HEK293 (cell line): ENCODE results near the gene UNCX.

Source experiments
- CTCF ChIA-PET: fragments of 350-600 bp; formaldehyde crosslinking; extraction: SDS; loops from one replicate; lab custom pipeline; 2021; ENCODE audit warnings: antibody characterized with exemption; lab: Yijun Ruan, JAX
- POLR2A ChIA-PET: fragments of 300-600 bp; formaldehyde crosslinking; extraction: SDS; loops from one replicate; lab custom pipeline; 2020; ENCODE audit warnings: antibody characterized with exemption, inconsistent platforms; lab: Yijun Ruan, JAX
- H3K27ac ChIP-seq: fragments of 200-500 bp; sonication (Bioruptor generic); 2 replicates; pipeline ENCODE4 v1.5.1; 2014; ENCODE audit warnings: low read depth, low read length, control low read depth, inconsistent platforms; ENCODE audit errors: extremely low read depth
- H3K36me3 ChIP-seq, 2 experiments: fragments of 200-500 bp in 1 of 2; sonication (Bioruptor generic) in 1 of 2; 1 replicate in 1 of 2; 2 replicates in 1 of 2; pipeline ENCODE4 v1.5.1; 2014 to 2017; ENCODE audit warnings: inconsistent platforms in 2 of 2, low read length in 2 of 2; ENCODE audit not compliant: control insufficient read depth in 2 of 2, insufficient read depth in 1 of 2
- H3K4me1 ChIP-seq: fragments of 200-500 bp; sonication (Bioruptor generic); 2 replicates; pipeline ENCODE4 v1.5.1; 2014; ENCODE audit warnings: mild to moderate bottlenecking, low read length, inconsistent platforms; ENCODE audit not compliant: control insufficient read depth, insufficient read depth
- H3K4me3 ChIP-seq: 2 replicates; pipeline ENCODE4 v1.5.1; 2011; ENCODE audit warnings: low read depth, mild to moderate bottlenecking, control low read depth, low read length, moderate library complexity
- H3K9me3 ChIP-seq: fragments of 200-500 bp; sonication (Bioruptor generic); 2 replicates; pipeline ENCODE4 v1.5.1; 2014; ENCODE audit warnings: low read depth, low read length, inconsistent platforms; ENCODE audit not compliant: control insufficient read depth, insufficient read depth
- EGR2 ChIP-seq: fragments of 450-650 bp; formaldehyde crosslinking; IDR thresholded peaks from 2 replicates; pipeline ENCODE4 v1.5.1; 2016; ENCODE audit warnings: low read depth, missing biosample characterization, missing genetic modification characterization
- GLIS1 ChIP-seq: fragments of 450-650 bp; formaldehyde crosslinking; IDR thresholded peaks from 2 replicates; pipeline ENCODE4 v1.5.1; 2016; ENCODE audit warnings: missing biosample characterization, missing genetic modification characterization
- GLIS2 ChIP-seq: fragments of 450-650 bp; formaldehyde crosslinking; IDR thresholded peaks from 2 replicates; pipeline ENCODE4 v1.5.1; 2016; ENCODE audit warnings: missing biosample characterization, missing genetic modification characterization
- HOXA7 ChIP-seq: sonication (generic); formaldehyde crosslinking; IDR thresholded peaks from 2 replicates; pipeline ENCODE4 v1.8.1; 2022; ENCODE audit warnings: missing genetic modification reagents, borderline replicate concordance
- IKZF3 ChIP-seq: fragments of 450-650 bp; IDR thresholded peaks from 2 replicates; pipeline ENCODE4 v1.5.0; 2018; ENCODE audit warnings: missing biosample characterization, mild to moderate bottlenecking, missing genetic modification characterization, moderate library complexity
- MYNN ChIP-seq: fragments of 450-650 bp; formaldehyde crosslinking; IDR thresholded peaks from 2 replicates; pipeline ENCODE4 v1.5.1; 2016; ENCODE audit warnings: missing biosample characterization, missing genetic modification characterization, borderline replicate concordance
- OSR2 ChIP-seq: fragments of 450-650 bp; formaldehyde crosslinking; IDR thresholded peaks from 2 replicates; pipeline ENCODE4 v1.5.1; 2016; ENCODE audit warnings: missing biosample characterization, missing genetic modification characterization
- SCRT1 ChIP-seq: fragments of 450-650 bp; formaldehyde crosslinking; IDR thresholded peaks from 2 replicates; pipeline ENCODE4 v1.5.1; 2016; ENCODE audit warnings: missing biosample characterization, missing genetic modification characterization, borderline replicate concordance
- ZBTB20 ChIP-seq: fragments of 450-650 bp; formaldehyde crosslinking; IDR thresholded peaks from 2 replicates; pipeline ENCODE4 v1.5.1; 2016; ENCODE audit warnings: missing biosample characterization, missing genetic modification characterization
- ZBTB7A ChIP-seq: fragments of 450-650 bp; formaldehyde crosslinking; IDR thresholded peaks from 2 replicates; pipeline ENCODE4 v1.5.1; 2016; ENCODE audit warnings: low read depth, missing biosample characterization, missing genetic modification characterization
- ZFP3 ChIP-seq: fragments of 450-650 bp; formaldehyde crosslinking; IDR thresholded peaks from 2 replicates; pipeline ENCODE4 v1.5.1; 2016; ENCODE audit warnings: low read depth, missing biosample characterization, missing genetic modification characterization
- ZFP69B ChIP-seq: fragments of 450-650 bp; formaldehyde crosslinking; IDR thresholded peaks from 2 replicates; pipeline ENCODE4 v1.5.1; 2016; ENCODE audit warnings: missing biosample characterization, missing genetic modification characterization
- ZNF10 ChIP-seq: fragments of 450-650 bp; formaldehyde crosslinking; IDR thresholded peaks from 2 replicates; pipeline ENCODE4 v1.5.1; 2017; ENCODE audit warnings: missing biosample characterization, missing genetic modification characterization
- ZNF114 ChIP-seq: fragments of 450-650 bp; formaldehyde crosslinking; IDR thresholded peaks from 2 replicates; pipeline ENCODE4 v1.5.0; 2017; ENCODE audit warnings: missing biosample characterization, missing genetic modification characterization
- ZNF184 ChIP-seq: fragments of 450-650 bp; IDR thresholded peaks from 2 replicates; pipeline ENCODE4 v1.5.1; 2018; ENCODE audit warnings: missing biosample characterization, mild to moderate bottlenecking, missing genetic modification characterization
- ZNF2 ChIP-seq: fragments of 450-650 bp; formaldehyde crosslinking; IDR thresholded peaks from 2 replicates; pipeline ENCODE4 v1.5.1; 2016; ENCODE audit warnings: missing biosample characterization, missing genetic modification characterization
- ZNF311 ChIP-seq: fragments of 450-650 bp; formaldehyde crosslinking; IDR thresholded peaks from 2 replicates; pipeline ENCODE4 v1.5.1; 2017; ENCODE audit warnings: missing biosample characterization, missing genetic modification characterization, borderline replicate concordance
- ZNF324 ChIP-seq: fragments of 450-650 bp; formaldehyde crosslinking; IDR thresholded peaks from 2 replicates; pipeline ENCODE4 v1.5.1; 2016; ENCODE audit warnings: missing biosample characterization, missing genetic modification characterization
- ZNF335 ChIP-seq: fragments of 450-650 bp; formaldehyde crosslinking; conservative IDR thresholded peaks from 2 replicates; pipeline ENCODE4 v1.5.1; 2016; ENCODE audit warnings: missing biosample characterization, missing genetic modification characterization
- ZNF350 ChIP-seq: fragments of 450-650 bp; formaldehyde crosslinking; IDR thresholded peaks from 2 replicates; pipeline ENCODE4 v1.5.0; 2017; ENCODE audit warnings: missing biosample characterization, mild to moderate bottlenecking, missing genetic modification characterization
- ZNF473 ChIP-seq: fragments of 450-650 bp; formaldehyde crosslinking; IDR thresholded peaks from 2 replicates; pipeline ENCODE4 v1.5.1; 2017; ENCODE audit warnings: missing biosample characterization, missing genetic modification characterization
- ZNF48 ChIP-seq: fragments of 450-650 bp; formaldehyde crosslinking; IDR thresholded peaks from 2 replicates; pipeline ENCODE4 v1.5.1; 2016; ENCODE audit warnings: missing biosample characterization, missing genetic modification characterization
- ZNF510 ChIP-seq: fragments of 450-650 bp; formaldehyde crosslinking; IDR thresholded peaks from 2 replicates; pipeline ENCODE4 v1.5.1; 2018; ENCODE audit warnings: mild to moderate bottlenecking, missing genetic modification characterization, missing biosample characterization; ENCODE audit not compliant: insufficient replicate concordance
- ZNF514 ChIP-seq: fragments of 450-650 bp; formaldehyde crosslinking; IDR thresholded peaks from 2 replicates; pipeline ENCODE4 v1.5.1; 2016; ENCODE audit warnings: missing biosample characterization, missing genetic modification characterization
- ZNF529 ChIP-seq: fragments of 450-650 bp; formaldehyde crosslinking; IDR thresholded peaks from 2 replicates; pipeline ENCODE4 v1.5.1; 2017; ENCODE audit warnings: missing genetic modification characterization, missing biosample characterization; ENCODE audit not compliant: insufficient replicate concordance
- ZNF548 ChIP-seq: fragments of 450-650 bp; formaldehyde crosslinking; IDR thresholded peaks from 2 replicates; pipeline ENCODE4 v1.5.1; 2016; ENCODE audit warnings: missing biosample characterization, missing genetic modification characterization
- ZNF596 ChIP-seq: fragments of 450-650 bp; IDR thresholded peaks from 2 replicates; pipeline ENCODE4 v1.5.0; 2018; ENCODE audit warnings: missing biosample characterization, mild to moderate bottlenecking, missing genetic modification characterization, moderate library complexity
- ZNF623 ChIP-seq: fragments of 450-650 bp; formaldehyde crosslinking; IDR thresholded peaks from 2 replicates; pipeline ENCODE4 v1.5.1; 2016; ENCODE audit warnings: missing biosample characterization, missing genetic modification characterization
- ZNF654 ChIP-seq: fragments of 450-650 bp; formaldehyde crosslinking; IDR thresholded peaks from 2 replicates; pipeline ENCODE4 v1.5.1; 2016; ENCODE audit warnings: low read depth, missing biosample characterization, missing genetic modification characterization
- ZNF707 ChIP-seq: fragments of 450-650 bp; formaldehyde crosslinking; IDR thresholded peaks from 2 replicates; pipeline ENCODE4 v1.5.1; 2016; ENCODE audit warnings: missing biosample characterization, missing genetic modification characterization
- ZNF747 ChIP-seq: fragments of 450-650 bp; formaldehyde crosslinking; IDR thresholded peaks from 2 replicates; pipeline ENCODE4 v1.5.1; 2016; ENCODE audit warnings: missing biosample characterization, missing genetic modification characterization
- ZNF768 ChIP-seq: fragments of 450-650 bp; formaldehyde crosslinking; IDR thresholded peaks from 2 replicates; pipeline ENCODE4 v1.5.1; 2018; ENCODE audit warnings: missing biosample characterization, mild to moderate bottlenecking, missing genetic modification characterization
- ZNF792 ChIP-seq: fragments of 450-650 bp; formaldehyde crosslinking; IDR thresholded peaks from 2 replicates; pipeline ENCODE4 v1.5.1; 2016; ENCODE audit warnings: missing biosample characterization, missing genetic modification characterization
- ZSCAN16 ChIP-seq: fragments of 450-650 bp; formaldehyde crosslinking; IDR thresholded peaks from 2 replicates; pipeline ENCODE4 v1.5.1; 2016; ENCODE audit warnings: missing biosample characterization, missing genetic modification characterization
- TF ChIP-seq, protein P1 (sequence below): fragments of 450-650 bp; formaldehyde crosslinking; IDR thresholded peaks from 2 replicates; pipeline ENCODE4 v1.5.1; 2016; ENCODE audit warnings: missing biosample characterization, missing genetic modification characterization
- TF ChIP-seq, protein P2 (sequence below): fragments of 450-650 bp; formaldehyde crosslinking; IDR thresholded peaks from 2 replicates; pipeline ENCODE4 v1.5.1; 2017; ENCODE audit warnings: missing biosample characterization, missing genetic modification characterization
- TF ChIP-seq, protein P3 (sequence below): fragments of 450-650 bp; formaldehyde crosslinking; IDR thresholded peaks from 2 replicates; pipeline ENCODE4 v1.5.1; 2016; ENCODE audit warnings: missing biosample characterization, missing genetic modification characterization

UNCX gene

DNA sequence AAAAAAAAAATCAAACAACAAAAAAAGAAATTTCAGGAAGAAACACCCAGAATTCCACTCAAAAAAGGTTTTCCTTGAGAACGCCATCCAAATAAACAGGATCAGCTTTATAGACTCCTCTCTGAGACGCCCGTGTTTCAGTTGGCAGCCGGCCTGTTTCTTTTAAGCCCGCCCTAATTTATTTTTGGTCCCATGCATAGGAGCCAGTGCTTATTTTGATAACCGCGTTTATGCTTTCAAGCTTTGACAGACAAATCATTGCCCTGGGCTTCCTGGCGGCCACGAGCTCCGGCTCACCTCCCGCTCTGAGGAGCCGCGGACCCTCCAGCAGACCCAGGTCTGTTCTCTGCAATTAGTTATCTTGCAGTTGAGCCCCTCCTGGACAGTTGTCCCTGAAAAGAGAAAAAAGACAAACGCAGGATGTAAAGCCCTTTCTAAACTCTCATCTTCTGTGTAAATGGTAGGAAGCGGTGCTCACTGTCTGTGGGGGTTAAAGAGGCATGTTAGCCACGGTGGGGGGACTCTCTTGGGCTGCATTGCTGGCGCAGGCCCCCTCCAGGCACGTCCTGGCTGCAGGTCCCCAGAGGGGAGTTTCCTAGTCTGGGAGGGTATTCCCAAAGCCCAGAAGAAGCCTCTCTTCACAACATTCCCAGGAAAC is 22.2 kb upstream of the UNCX start:
- ChIA-PET CTCF (interaction anchor here (1.0 kb wide), 1 partner anchor 219 kb away, joined by 3 read pairs; no protein-coding TSS in a partner anchor), POLR2A (interaction anchor here (0.7 to 0.8 kb wide), 2 partner anchors 13 to 18 kb away, joined by 3 read pairs; no protein-coding TSS in a partner anchor)
- H3K9me3 ChIP-seq, result no peaks in the 10 kb centered on the region
- peak overlapping the region; percentile 34; the same call in 1 of the 2 replicates for H3K27ac ChIP-seq
- peaks cover 5% of the 10 kb centered on the region for H3K4me1 ChIP-seq
- no peaks in the 10 kb centered on the region for H3K36me3 ChIP-seq
- no peak overlapping the region for H3K4me3 ChIP-seq
- TF ChIP-seq ZFP69B (no peak), MYNN (tag by site-specific recombination) (no peak), ZNF768 (tag by site-specific recombination) (no peak), ZFP3 (no peak), ZNF10 (no peak), ZNF324 (no peak), ZNF335 (tag by site-specific recombination) (peak; percentile 64), SCRT1 (tag by site-specific recombination) (no peak), ZNF747 (tag by site-specific recombination) (no peak), ZBTB7A (tag by site-specific recombination) (no peak), ZNF311 (tag by site-specific recombination) (no peak), ZSCAN16 (tag by site-specific recombination) (no peak), ZNF529 (tag by site-specific recombination) (no peak), ZBTB20 (tag by site-specific recombination) (no peak), ZNF48 (no peak), IKZF3 (tag by site-specific recombination) (peak; percentile 57; the same call in 1 of the 2 replicates), ZNF654 (tag by site-specific recombination) (no peak), ZNF548 (tag by site-specific recombination) (no peak), ZNF514 (tag by site-specific recombination) (no peak), ZNF350 (no peak), ZNF184 (tag by site-specific recombination) (no peak), ZNF510 (tag by site-specific recombination) (no peak), GLIS1 (peak; percentile 75), EGR2 (tag by site-specific recombination) (no peak), ZNF473 (tag by site-specific recombination) (no peak), ZNF707 (tag by site-specific recombination) (no peak), ZNF792 (tag by site-specific recombination) (no peak), HOXA7 (CRISPR knock-in tag) (no peak), OSR2 (tag by site-specific recombination) (no peak), ZNF2 (tag by site-specific recombination) (no peak), ZNF114 (tag by site-specific recombination) (no peak), GLIS2 (tag by site-specific recombination) (peak; percentile 28; the same call in 1 of the 2 replicates), ZNF623 (tag by site-specific recombination) (no peak), ZNF596 (tag by site-specific recombination) (no peak)
- TF ChIP-seq, protein P1, sequence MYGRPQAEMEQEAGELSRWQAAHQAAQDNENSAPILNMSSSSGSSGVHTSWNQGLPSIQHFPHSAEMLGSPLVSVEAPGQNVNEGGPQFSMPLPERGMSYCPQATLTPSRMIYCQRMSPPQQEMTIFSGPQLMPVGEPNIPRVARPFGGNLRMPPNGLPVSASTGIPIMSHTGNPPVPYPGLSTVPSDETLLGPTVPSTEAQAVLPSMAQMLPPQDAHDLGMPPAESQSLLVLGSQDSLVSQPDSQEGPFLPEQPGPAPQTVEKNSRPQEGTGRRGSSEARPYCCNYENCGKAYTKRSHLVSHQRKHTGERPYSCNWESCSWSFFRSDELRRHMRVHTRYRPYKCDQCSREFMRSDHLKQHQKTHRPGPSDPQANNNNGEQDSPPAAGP, result no peak; the same call in 1 of the 2 replicates
- TF ChIP-seq, protein P2, sequence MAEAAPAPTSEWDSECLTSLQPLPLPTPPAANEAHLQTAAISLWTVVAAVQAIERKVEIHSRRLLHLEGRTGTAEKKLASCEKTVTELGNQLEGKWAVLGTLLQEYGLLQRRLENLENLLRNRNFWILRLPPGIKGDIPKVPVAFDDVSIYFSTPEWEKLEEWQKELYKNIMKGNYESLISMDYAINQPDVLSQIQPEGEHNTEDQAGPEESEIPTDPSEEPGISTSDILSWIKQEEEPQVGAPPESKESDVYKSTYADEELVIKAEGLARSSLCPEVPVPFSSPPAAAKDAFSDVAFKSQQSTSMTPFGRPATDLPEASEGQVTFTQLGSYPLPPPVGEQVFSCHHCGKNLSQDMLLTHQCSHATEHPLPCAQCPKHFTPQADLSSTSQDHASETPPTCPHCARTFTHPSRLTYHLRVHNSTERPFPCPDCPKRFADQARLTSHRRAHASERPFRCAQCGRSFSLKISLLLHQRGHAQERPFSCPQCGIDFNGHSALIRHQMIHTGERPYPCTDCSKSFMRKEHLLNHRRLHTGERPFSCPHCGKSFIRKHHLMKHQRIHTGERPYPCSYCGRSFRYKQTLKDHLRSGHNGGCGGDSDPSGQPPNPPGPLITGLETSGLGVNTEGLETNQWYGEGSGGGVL (tag by site-specific recombination), result peak; percentile 57; the same call in 1 of the 2 replicates
- TF ChIP-seq, protein P3, sequence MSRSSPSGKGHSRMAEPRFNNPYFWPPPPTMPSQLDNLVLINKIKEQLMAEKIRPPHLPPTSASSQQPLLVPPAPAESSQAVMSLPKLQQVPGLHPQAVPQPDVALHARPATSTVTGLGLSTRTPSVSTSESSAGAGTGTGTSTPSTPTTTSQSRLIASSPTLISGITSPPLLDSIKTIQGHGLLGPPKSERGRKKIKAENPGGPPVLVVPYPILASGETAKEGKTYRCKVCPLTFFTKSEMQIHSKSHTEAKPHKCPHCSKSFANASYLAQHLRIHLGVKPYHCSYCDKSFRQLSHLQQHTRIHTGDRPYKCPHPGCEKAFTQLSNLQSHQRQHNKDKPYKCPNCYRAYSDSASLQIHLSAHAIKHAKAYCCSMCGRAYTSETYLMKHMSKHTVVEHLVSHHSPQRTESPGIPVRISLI (tag by site-specific recombination), result no peak
